ENCODE measurements around the gene SALL1. TPM values are rescaled to one million over a fixed set of nuclear protein-coding genes. Genes with fewer than 3 reads are reported as not detected.

SALL1 gene
- total and polyA plus RNA-seq, 9 of the 15 experiments (the other 6 are each of a cell fraction or from before 2014, with no cell fraction given): not detected

DNA sequence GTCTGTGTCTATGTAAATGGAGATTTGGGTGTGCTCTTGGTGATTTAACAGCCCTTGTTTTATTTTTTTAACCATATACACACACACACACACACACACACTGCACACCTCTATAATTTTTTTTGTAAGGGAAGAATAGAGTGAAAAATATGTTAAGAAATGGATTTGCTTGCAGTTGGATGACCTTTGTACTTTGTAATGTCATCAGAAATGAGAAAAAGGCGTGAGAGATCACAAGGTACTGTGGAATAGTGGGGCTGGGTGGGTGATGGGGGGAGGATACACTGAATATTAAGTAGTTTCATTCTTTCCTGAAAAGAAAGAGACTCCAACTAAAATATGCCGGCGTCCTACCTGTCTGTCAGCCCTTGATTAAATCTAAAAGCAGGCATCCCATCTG, 38.7 kb downstream of the SALL1 start (continued):
- TF ChIP-seq MAFG (tag; conservative IDR thresholded peaks at IDR 0.05) (no peak), ZNF184 (CRISPR knock-in tag; IDR thresholded peaks at IDR 0.05) (no peak), HNRNPH1 (optimal IDR thresholded peaks at IDR 0.05; ENCODE audit: low read depth, low read length) (no peak)

- no peak overlapping the region for H3K4me2 ChIP-seq (ENCODE audit: insufficient read depth, low read length)
- in situ Hi-C loops (cut with MboI) (no loop called here), intact Hi-C loops (cut with micrococcal nuclease) (no loop called here)
- H4K20me1 ChIP-seq (replicated peaks; ENCODE audit: control insufficient read depth, insufficient read depth, low read length): no peaks in the 10 kb centered on the region; the same call in 1 of the 2 replicates
- no peak overlapping the region for H3K27ac ChIP-seq (ENCODE audit: extremely low read depth, low read depth, low read length)
- WGBS (ENCODE audit: insufficient coverage, low coverage, missing lambda C conversion rate): 0% methylated on average over 6 of the region's 6 CpGs
- ATAC-seq: no peak
- no peaks in the 10 kb centered on the region for H3K4me1 ChIP-seq (replicated peaks in 1 of 2; ENCODE audit: control insufficient read depth in 2 of 2, insufficient read depth in 2 of 2, low read length in 2 of 2)
- no peaks in the 10 kb centered on the region; a peak in 2 of 5 replicates for H3K27me3 ChIP-seq (ENCODE audit: control insufficient read depth in 2 of 2, insufficient read depth in 2 of 2, low read length in 2 of 2)
- DNase-seq (ENCODE audit: extremely low read depth in 1 of 4, low spot score in 3 of 4): no peak
- no peak overlapping the region for H3K9ac ChIP-seq (ENCODE audit: insufficient read depth in 1 of 2, low read depth in 2 of 2, low read length in 2 of 2)
- TF ChIP-seq MAFG (tag; conservative IDR thresholded peaks at IDR 0.05): no peak
- TF ChIP-seq, protein P1, sequence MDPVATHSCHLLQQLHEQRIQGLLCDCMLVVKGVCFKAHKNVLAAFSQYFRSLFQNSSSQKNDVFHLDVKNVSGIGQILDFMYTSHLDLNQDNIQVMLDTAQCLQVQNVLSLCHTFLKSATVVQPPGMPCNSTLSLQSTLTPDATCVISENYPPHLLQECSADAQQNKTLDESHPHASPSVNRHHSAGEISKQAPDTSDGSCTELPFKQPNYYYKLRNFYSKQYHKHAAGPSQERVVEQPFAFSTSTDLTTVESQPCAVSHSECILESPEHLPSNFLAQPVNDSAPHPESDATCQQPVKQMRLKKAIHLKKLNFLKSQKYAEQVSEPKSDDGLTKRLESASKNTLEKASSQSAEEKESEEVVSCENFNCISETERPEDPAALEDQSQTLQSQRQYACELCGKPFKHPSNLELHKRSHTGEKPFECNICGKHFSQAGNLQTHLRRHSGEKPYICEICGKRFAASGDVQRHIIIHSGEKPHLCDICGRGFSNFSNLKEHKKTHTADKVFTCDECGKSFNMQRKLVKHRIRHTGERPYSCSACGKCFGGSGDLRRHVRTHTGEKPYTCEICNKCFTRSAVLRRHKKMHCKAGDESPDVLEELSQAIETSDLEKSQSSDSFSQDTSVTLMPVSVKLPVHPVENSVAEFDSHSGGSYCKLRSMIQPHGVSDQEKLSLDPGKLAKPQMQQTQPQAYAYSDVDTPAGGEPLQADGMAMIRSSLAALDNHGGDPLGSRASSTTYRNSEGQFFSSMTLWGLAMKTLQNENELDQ (CRISPR knock-in tag; IDR thresholded peaks at IDR 0.05; ENCODE audit: borderline replicate concordance): no peak
- H3K79me2 ChIP-seq (ENCODE audit: control insufficient read depth, insufficient read depth, low read length): no peaks in the 10 kb centered on the region
- ChIA-PET POLR2A (no interaction called here), CTCF (ENCODE audit: low intra/inter-chr PET ratio) (no interaction called here)
- FAIRE-seq: no peak
- H2AFZ ChIP-seq (ENCODE audit: low read depth, low read length): no peak overlapping the region
- no TSS peak for BruUV-seq (replicated peaks)
- no peaks in the 10 kb centered on the region for H3K36me3 ChIP-seq (ENCODE audit: control insufficient read depth, insufficient read depth, low read length)
- no peaks in the 10 kb centered on the region for H3K9me1 ChIP-seq (ENCODE audit: control insufficient read depth, insufficient read depth, low read length)
- H3K4me3 ChIP-seq: no peak overlapping the region
- no peaks in the 10 kb centered on the region for H3K9me3 ChIP-seq (replicated peaks; ENCODE audit: control insufficient read depth, insufficient read depth, low read depth, low read length)
These were observed 39.3 kb downstream of the SALL1 start for GRCh38 chr16:51111759-51112158.

Data from K562 (cell line).